ENCODE data around the gene FKBP2.

The FKBP2 gene

GRCh38 chr11:64229744-64230170 is 11.1 kb upstream of the FKBP2 start:
- H3K27me3 ChIP-seq (ENCODE audit: control insufficient read depth in 1 of 2, insufficient read depth in 2 of 2, low read length in 2 of 2) = no peaks in the 10 kb centered on the region
- H3K36me3 ChIP-seq (ENCODE audit: insufficient read depth, low read length) = no peaks in the 10 kb centered on the region
- peak overlapping the region; percentile 95 for H3K27ac ChIP-seq (ENCODE audit: low read depth, low read length)
- peak overlapping the region; percentile 71 to 80 for H3K4me3 ChIP-seq (ENCODE audit: low read depth in 1 of 2, low read length in 2 of 2)
- peaks cover 60% of the 10 kb centered on the region for H3K4me1 ChIP-seq (ENCODE audit: insufficient read depth, low read length)
- peak overlapping the region; percentile 74 for H3K9ac ChIP-seq (ENCODE audit: low read length)
- H3K9me3 ChIP-seq (ENCODE audit: low read length) = no peaks in the 10 kb centered on the region

DNA sequence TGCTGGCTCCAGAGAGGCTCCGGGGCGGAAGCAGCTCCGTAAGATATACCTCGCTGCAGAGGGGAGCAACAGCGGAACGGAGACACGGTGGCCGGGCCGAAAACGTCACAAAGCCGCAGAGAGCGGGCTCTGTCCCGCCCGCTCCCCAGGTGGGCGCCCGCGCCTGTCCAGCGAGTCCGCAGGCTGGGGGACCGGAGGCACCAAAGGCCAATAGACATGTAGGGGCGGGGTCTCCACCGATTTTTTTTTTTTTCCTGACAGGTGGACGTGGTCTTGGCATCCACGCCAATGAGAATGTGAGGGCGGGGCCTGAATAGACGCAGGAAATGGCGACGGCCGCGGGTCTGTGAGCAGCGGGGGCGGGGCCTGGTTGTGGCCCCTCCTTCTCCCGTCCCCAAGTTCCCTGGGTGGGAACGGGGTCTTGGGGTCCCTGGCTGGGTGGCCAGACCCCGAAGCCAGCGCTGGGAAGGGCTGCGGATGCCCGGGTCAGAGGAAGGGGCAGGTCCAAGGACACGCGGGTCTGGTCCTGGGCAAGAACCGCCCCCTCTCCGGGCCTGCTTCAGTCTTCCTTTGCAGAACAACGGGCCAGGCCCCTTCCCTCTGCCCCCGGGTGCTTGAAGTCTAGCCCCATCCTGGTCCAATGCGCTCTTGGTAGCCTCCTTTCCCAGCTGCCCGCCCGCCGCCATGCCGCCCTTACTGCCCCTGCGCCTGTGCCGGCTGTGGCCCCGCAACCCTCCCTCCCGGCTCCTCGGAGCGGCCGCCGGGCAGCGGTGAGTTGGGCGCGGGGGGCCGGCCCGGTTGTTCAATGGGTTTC is 10.5 kb upstream of the FKBP2 start, which contains the start of gene DNAJC4:
DNAJC4 (plus strand) TSS at position 378 of the 814 bp plus-strand sequence; CDS start at position 685, 307 bp downstream.
- H3K36me3 ChIP-seq (ENCODE audit: insufficient read depth, low read length) = no peaks in the 10 kb centered on the region
- H3K4me1 ChIP-seq (ENCODE audit: insufficient read depth, low read length) = peaks cover 59% of the 10 kb centered on the region
- H3K27ac ChIP-seq (ENCODE audit: low read depth, low read length) = peak within 1 kb of the TSS; percentile 95
- no peaks in the 10 kb centered on the region for H3K27me3 ChIP-seq (ENCODE audit: control insufficient read depth in 1 of 2, insufficient read depth in 2 of 2, low read length in 2 of 2)
- peak within 1 kb of the TSS; percentile 71 to 80 for H3K4me3 ChIP-seq (ENCODE audit: low read depth in 1 of 2, low read length in 2 of 2)
- no peaks in the 10 kb centered on the region for H3K9me3 ChIP-seq (ENCODE audit: low read length)
- H3K9ac ChIP-seq (ENCODE audit: low read length) = peak within 1 kb of the TSS; percentile 74

- Histone ChIP-seq H3K9ac (ENCODE audit: low read length) (peak overlapping the region; percentile 74), H3K9me3 (ENCODE audit: low read length) (no peaks in the 10 kb centered on the region), H3K36me3 (ENCODE audit: insufficient read depth, low read length) (no peaks in the 10 kb centered on the region), H3K4me1 (ENCODE audit: insufficient read depth, low read length) (peaks cover 62% of the 10 kb centered on the region), H3K27me3 (ENCODE audit: control insufficient read depth in 1 of 2, insufficient read depth in 2 of 2, low read length in 2 of 2) (no peaks in the 10 kb centered on the region), H3K4me3 (ENCODE audit: low read depth in 1 of 2, low read length in 2 of 2) (peak overlapping the region; percentile 71 to 80), H3K27ac (ENCODE audit: low read depth, low read length) (peak overlapping the region; percentile 95)
Measured at GRCh38 chr11:64230985-64231365, 9.9 kb upstream of the FKBP2 start.

DNA sequence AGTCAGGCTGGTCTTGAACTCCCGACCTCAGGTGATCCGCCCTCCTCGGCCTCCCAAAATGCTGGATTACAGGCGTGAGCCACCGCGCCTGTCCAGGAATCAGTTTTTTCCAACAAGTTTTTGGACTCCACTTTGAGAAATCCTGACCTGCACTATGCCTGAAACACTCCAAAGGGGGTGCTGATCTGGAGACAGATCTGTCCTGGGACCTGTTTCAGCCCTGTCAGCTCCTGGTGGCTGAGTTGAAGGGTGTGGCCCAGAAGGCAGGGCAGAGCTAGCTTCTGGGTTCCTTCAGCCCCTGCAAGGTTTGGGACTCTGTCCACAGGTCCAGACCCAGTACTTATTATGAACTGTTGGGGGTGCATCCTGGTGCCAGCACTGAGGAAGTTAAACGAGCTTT is 9.3 kb upstream of the FKBP2 start:
- no peaks in the 10 kb centered on the region for H3K36me3 ChIP-seq (ENCODE audit: insufficient read depth, low read length)
- peaks cover 60% of the 10 kb centered on the region for H3K4me1 ChIP-seq (ENCODE audit: insufficient read depth, low read length)
- H3K27me3 ChIP-seq (ENCODE audit: control insufficient read depth in 1 of 2, insufficient read depth in 2 of 2, low read length in 2 of 2) = no peaks in the 10 kb centered on the region
- H3K4me3 ChIP-seq (ENCODE audit: low read depth in 1 of 2, low read length in 2 of 2) = no peak overlapping the region
- H3K27ac ChIP-seq (ENCODE audit: low read depth, low read length) = no peak overlapping the region
- no peak overlapping the region for H3K9ac ChIP-seq (ENCODE audit: low read length)
- no peaks in the 10 kb centered on the region for H3K9me3 ChIP-seq (ENCODE audit: low read length)

DNA sequence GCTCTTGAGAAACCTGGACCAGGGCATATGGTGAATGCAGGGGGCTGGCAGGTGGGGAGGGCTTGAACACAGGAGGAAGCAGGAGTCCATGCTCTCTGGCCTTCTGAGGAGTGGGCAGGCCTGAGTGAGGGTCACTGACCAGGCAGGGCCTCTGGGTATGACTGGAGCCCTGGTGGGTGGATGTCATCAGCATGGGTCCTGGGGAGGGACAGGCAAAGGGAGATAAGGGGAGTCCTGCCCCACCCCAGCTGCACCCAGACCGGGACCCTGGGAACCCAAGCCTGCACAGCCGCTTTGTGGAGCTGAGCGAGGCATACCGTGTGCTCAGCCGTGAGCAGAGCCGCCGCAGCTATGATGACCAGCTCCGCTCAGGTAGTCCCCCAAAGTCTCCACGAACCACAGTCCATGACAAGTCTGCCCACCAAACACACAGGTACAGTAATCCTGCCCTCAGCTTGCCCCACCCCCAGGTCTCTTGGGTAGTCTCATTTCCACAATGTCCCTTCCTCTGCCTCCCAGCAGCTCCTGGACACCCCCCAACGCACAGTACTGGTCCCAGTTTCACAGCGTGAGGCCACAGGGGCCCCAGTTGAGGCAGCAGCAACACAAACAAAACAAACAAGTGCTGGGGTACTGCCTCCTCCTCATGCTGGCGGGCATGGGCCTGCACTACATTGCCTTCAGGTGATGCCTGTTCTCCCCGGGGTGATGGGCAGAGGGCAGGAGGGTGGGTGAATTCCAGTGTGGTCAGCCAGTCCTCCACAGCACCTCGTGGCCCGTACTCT is 8.5 kb upstream of the FKBP2 start:
- peaks cover 52% of the 10 kb centered on the region for H3K4me1 ChIP-seq (ENCODE audit: insufficient read depth, low read length)
- no peak overlapping the region for H3K9ac ChIP-seq (ENCODE audit: low read length)
- H3K9me3 ChIP-seq (ENCODE audit: low read length) = no peaks in the 10 kb centered on the region
- H3K36me3 ChIP-seq (ENCODE audit: insufficient read depth, low read length) = peaks cover 3% of the 10 kb centered on the region
- no peak overlapping the region for H3K4me3 ChIP-seq (ENCODE audit: low read depth in 1 of 2, low read length in 2 of 2)
- no peaks in the 10 kb centered on the region for H3K27me3 ChIP-seq (ENCODE audit: control insufficient read depth in 1 of 2, insufficient read depth in 2 of 2, low read length in 2 of 2)
- H3K27ac ChIP-seq (ENCODE audit: low read depth, low read length) = no peak overlapping the region

- Histone ChIP-seq H3K27ac (ENCODE audit: low read depth, low read length) (no peak overlapping the region), H3K9me3 (ENCODE audit: low read length) (no peaks in the 10 kb centered on the region), H3K4me3 (ENCODE audit: low read depth in 1 of 2, low read length in 2 of 2) (no peak overlapping the region), H3K27me3 (ENCODE audit: control insufficient read depth in 1 of 2, insufficient read depth in 2 of 2, low read length in 2 of 2) (no peaks in the 10 kb centered on the region), H3K36me3 (ENCODE audit: insufficient read depth, low read length) (peaks cover 7% of the 10 kb centered on the region), H3K9ac (ENCODE audit: low read length) (no peak overlapping the region), H3K4me1 (ENCODE audit: insufficient read depth, low read length) (peaks cover 49% of the 10 kb centered on the region)
Measured at GRCh38 chr11:64232967-64233315, 8.0 kb upstream of the FKBP2 start.

DNA sequence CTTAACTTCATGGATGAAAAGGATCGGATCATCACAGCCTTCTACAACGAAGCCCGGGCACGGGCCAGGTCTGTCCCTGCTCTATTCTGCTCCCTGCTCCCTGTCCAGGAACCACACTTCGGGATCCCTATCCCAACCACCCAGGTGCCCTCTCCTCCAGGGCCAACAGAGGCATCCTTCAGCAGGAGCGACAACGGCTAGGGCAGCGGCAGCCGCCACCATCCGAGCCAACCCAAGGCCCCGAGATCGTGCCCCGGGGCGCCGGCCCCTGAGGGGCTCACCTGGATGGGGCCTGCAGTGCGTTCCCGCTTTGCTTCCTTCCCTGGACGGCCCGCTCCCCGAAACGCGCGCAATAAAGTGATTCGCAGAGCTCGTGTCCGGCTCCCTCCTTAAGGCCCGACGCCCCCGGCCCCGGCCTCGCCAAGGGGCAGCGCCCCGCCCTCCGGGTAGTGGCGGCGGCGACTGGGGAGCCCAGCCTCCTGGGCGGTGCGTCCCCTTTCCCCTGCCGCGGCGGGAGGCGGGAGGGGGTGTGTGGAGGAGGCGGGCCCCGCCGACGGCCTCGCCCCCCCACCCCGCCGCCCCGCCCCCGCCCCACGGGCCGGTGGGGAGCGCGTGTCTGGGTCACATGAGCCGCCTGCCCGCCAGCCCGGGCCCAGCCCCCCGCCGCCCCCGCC is 6.8 kb upstream of the FKBP2 start, which contains the start of gene VEGFB:
VEGFB (plus strand) TSS at position 672 of the 674 bp plus-strand sequence. CDS start 250 bp downstream, outside the sequence.
- peak within 1 kb of the TSS; percentile 71 to 73 for H3K4me3 ChIP-seq (ENCODE audit: low read depth in 1 of 2, low read length in 2 of 2)
- peaks cover 48% of the 10 kb centered on the region for H3K4me1 ChIP-seq (ENCODE audit: insufficient read depth, low read length)
- H3K9me3 ChIP-seq (ENCODE audit: low read length) = no peaks in the 10 kb centered on the region

DNA sequence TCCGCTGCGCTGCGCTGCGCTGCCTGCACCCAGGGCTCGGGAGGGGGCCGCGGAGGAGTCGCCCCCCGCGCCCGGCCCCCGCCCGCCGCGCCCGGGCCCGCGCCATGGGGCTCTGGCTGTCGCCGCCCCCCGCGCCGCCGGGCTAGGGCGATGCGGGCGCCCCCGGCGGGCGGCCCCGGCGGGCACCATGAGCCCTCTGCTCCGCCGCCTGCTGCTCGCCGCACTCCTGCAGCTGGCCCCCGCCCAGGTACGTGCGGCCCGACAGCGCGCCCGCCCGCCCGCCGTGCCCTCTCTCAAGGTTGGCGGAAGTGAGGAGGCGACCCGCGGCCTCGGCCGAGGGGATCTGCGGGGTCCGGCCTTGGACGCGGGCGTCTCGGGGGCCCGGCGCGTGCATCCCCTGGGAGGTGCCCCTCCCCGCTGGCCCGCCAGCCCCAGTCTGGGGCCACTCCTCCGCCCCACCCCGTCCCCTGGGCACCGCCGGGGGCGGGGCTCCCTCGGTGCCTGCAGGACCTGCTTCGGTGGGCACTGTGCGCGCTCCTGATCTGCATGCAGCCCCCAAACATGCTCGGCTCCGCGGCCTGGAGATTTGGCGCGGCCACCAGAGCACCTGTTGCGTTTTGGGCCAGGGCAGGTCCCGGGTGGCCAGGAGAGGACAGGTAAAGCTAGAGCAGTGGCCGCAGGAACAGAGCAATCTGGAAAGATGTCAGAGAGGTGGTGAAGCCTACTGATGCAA is 6.1 kb upstream of the FKBP2 start:
- peaks cover 43% of the 10 kb centered on the region for H3K4me1 ChIP-seq (ENCODE audit: insufficient read depth, low read length)
- H3K4me3 ChIP-seq (ENCODE audit: low read depth in 1 of 2, low read length in 2 of 2) = peak overlapping the region; percentile 68 to 73
- H3K36me3 ChIP-seq (ENCODE audit: insufficient read depth, low read length) = peaks cover 20% of the 10 kb centered on the region
- no peaks in the 10 kb centered on the region for H3K27me3 ChIP-seq (ENCODE audit: control insufficient read depth in 1 of 2, insufficient read depth in 2 of 2, low read length in 2 of 2)
- H3K9me3 ChIP-seq (ENCODE audit: low read length) = no peaks in the 10 kb centered on the region
- peak overlapping the region; percentile 68 for H3K9ac ChIP-seq (ENCODE audit: low read length)
- H3K27ac ChIP-seq (ENCODE audit: low read depth, low read length) = peak overlapping the region; percentile 80

More for the DNA sequence above, 6.8 kb upstream of the FKBP2 start, which contains the start of gene VEGFB:
- H3K27me3 ChIP-seq (ENCODE audit: control insufficient read depth in 1 of 2, insufficient read depth in 2 of 2, low read length in 2 of 2) = no peaks in the 10 kb centered on the region
- H3K27ac ChIP-seq (ENCODE audit: low read depth, low read length) = peak within 1 kb of the TSS; percentile 97
- H3K9ac ChIP-seq (ENCODE audit: low read length) = peak within 1 kb of the TSS; percentile 76
- peaks cover 18% of the 10 kb centered on the region for H3K36me3 ChIP-seq (ENCODE audit: insufficient read depth, low read length)

DNA sequence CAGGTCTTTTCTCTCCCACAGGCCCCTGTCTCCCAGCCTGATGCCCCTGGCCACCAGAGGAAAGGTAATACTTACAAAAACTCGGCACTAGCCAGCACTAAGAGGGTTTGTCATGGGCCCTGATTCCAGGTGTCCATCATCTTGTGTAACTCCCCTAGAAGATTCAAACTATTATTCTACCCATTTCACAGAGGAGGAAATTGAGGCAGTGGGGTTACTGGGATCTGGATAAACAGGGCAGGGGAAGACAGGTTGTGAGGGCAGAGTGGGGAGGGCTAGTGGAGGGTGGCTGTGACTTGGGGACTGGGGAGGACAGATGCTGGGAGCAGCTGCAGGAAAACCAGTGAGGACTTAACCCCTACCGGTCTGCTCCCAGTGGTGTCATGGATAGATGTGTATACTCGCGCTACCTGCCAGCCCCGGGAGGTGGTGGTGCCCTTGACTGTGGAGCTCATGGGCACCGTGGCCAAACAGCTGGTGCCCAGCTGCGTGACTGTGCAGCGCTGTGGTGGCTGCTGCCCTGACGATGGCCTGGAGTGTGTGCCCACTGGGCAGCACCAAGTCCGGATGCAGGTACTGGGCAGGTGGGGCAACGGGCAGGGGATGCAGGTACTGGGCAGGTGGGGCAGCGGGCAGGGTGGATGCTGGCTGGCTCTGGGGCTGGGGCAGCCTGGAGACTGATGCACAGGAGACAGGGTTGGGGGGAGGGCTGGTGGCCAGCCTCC is 5.3 kb upstream of the FKBP2 start:
- Histone ChIP-seq H3K9ac (ENCODE audit: low read length) (peak overlapping the region; percentile 68), H3K9me3 (ENCODE audit: low read length) (no peaks in the 10 kb centered on the region), H3K27ac (ENCODE audit: low read depth, low read length) (peak overlapping the region; percentile 80), H3K4me3 (ENCODE audit: low read depth in 1 of 2, low read length in 2 of 2) (peak overlapping the region; percentile 68 to 73), H3K36me3 (ENCODE audit: insufficient read depth, low read length) (peaks cover 20% of the 10 kb centered on the region), H3K27me3 (ENCODE audit: control insufficient read depth in 1 of 2, insufficient read depth in 2 of 2, low read length in 2 of 2) (no peaks in the 10 kb centered on the region), H3K4me1 (ENCODE audit: insufficient read depth, low read length) (peaks cover 50% of the 10 kb centered on the region)

DNA sequence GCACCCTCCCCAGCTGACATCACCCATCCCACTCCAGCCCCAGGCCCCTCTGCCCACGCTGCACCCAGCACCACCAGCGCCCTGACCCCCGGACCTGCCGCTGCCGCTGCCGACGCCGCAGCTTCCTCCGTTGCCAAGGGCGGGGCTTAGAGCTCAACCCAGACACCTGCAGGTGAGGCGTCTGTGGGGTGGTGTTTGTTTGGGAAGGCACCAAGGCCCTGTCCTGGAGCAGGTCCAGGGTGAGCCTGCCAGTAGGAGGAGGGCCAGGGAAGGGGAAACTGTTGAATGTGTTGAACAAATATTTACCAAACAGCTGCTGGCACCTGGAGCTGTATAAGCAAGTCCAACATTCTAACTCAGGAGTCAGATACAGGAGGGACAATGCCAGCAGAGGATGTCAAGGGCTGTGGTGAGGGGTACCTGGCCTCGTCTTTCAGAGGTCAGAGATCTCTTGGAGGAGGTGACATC is 3.4 kb upstream of the FKBP2 start:
- Histone ChIP-seq H3K36me3 (ENCODE audit: insufficient read depth, low read length) (peaks cover 20% of the 10 kb centered on the region), H3K27ac (ENCODE audit: low read depth, low read length) (no peak overlapping the region), H3K4me1 (ENCODE audit: insufficient read depth, low read length) (peaks cover 33% of the 10 kb centered on the region), H3K27me3 (ENCODE audit: control insufficient read depth in 1 of 2, insufficient read depth in 2 of 2, low read length in 2 of 2) (no peaks in the 10 kb centered on the region), H3K9me3 (ENCODE audit: low read length) (no peaks in the 10 kb centered on the region), H3K9ac (ENCODE audit: low read length) (no peak overlapping the region), H3K4me3 (ENCODE audit: low read depth in 1 of 2, low read length in 2 of 2) (no peak overlapping the region)

Data from muscle layer of colon (tissue), 2 donors.